ENCODE results near the gene COL27A1. TPM values are rescaled to one million over a fixed set of nuclear protein-coding genes. Genes with fewer than 3 reads are reported as not detected.
A peak's percentile ranks its signal among the peaks of the same experiment; 100 is the strongest.

COL27A1 gene
- total and polyA plus RNA-seq, 5 donors = 2.6 to 10.3 (median 8.4) TPM

DNA sequence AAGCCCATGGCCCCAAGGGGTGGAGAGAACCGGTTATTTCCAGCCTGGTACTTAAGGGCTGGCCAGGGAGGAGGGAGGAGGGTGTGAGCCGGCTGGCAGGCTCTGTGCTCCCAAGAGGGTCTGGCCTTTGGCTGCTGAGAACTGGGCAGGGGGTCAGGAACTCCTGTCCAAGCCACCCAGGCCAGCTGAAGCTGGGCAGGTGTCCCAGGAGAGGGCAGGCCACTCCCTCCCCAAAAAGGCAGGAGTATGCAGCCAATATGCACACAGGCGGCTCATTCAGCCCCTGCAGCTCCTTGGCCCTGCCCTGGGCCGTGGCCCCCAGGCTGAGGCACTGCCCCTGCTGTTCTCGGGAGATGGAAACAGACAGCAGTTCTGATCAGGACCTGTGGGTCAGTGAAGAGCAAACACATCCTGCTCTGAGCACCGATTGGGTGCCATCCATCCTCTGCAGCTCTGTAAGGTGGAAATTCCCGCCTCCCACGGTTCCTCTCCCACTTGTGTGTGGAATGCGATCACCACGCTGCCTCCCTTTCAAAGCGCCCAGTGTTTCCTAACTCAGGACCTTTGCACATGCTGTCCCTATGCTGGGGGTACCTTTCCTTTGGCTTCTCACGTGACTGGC is 39.1 kb upstream of the COL27A1 start:
- peak; percentile 60 to 66 for ATAC-seq
- H3K4me3 ChIP-seq (ENCODE audit: low read length) = no peak overlapping the region
- H3K9me3 ChIP-seq (ENCODE audit: control insufficient read depth, low read length) = no peaks in the 10 kb centered on the region
- H3K27ac ChIP-seq (ENCODE audit: low read length) = no peak overlapping the region
- DNase-seq = peak; percentile 52 to 82 (median 81)
- no peaks in the 10 kb centered on the region for H3K27me3 ChIP-seq (ENCODE audit: control insufficient read depth, insufficient read depth)
- peaks cover 10% of the 10 kb centered on the region for H3K4me1 ChIP-seq (ENCODE audit: control insufficient read depth, insufficient read depth, low read length)
- intact Hi-C loops (cut with DNase I) = no loop called here
- 63% methylated on average over 12 of the region's 12 CpGs for WGBS

- Histone ChIP-seq H3K9me3 (ENCODE audit: control insufficient read depth, low read length) (no peaks in the 10 kb centered on the region), H3K4me1 (ENCODE audit: control insufficient read depth, insufficient read depth, low read length) (peaks cover 10% of the 10 kb centered on the region), H3K27ac (ENCODE audit: low read length) (no peak overlapping the region), H3K27me3 (ENCODE audit: control insufficient read depth, insufficient read depth) (no peaks in the 10 kb centered on the region), H3K4me3 (ENCODE audit: low read length) (no peak overlapping the region)
- intact Hi-C loops (cut with DNase I) = no loop called here
- 92% methylated on average over 7 of the region's 7 CpGs for WGBS
- ATAC-seq (no peak), DNase-seq (no peak)
These were observed 37.7 kb upstream of the COL27A1 start for GRCh38 chr9:114117614-114117995.

DNA sequence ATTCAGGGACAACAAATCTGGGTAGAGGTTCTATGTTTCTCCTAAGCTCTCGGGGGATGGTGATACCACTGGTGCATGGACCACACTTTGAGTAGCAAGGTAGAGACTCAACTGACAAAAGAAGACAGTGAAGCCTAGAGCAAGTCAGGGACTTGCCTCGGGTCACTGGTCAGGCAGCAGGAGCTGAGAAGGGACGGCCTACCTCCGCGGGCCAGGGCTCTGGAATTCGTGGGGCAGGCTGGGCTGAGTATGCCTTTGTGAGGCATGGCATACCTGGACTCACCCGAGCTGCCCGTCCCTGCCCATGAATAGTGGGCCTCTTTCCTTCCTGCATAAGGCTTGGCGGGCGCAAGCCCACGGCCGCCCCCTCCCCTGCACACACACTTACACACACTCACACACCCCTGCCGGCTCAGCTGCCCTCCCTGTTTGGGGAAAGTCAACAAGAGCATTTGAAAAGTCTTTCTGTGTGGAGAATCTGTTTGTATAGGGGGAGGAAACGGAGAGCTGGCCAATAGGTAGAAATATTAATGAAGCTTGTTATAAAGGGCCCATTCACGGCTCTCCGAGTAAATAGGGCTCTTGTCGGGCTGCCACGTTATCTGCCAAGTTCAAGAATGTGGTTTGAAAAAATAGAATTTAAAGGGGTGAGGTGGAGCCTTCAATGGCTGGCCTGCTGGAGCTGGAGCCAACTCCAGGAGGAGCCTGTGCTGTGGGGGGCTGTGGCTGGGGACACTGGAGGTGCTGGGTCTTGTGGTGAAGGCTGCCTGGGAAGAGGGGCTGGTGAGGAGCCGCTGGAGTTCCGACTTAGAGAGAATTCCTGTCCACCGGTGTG is 37.1 kb upstream of the COL27A1 start:
- Histone ChIP-seq H3K27ac (ENCODE audit: low read length) (no peak overlapping the region), H3K9me3 (ENCODE audit: control insufficient read depth, low read length) (no peaks in the 10 kb centered on the region), H3K27me3 (ENCODE audit: control insufficient read depth, insufficient read depth) (no peaks in the 10 kb centered on the region), H3K4me3 (ENCODE audit: low read length) (no peak overlapping the region), H3K4me1 (ENCODE audit: control insufficient read depth, insufficient read depth, low read length) (peaks cover 8% of the 10 kb centered on the region)
- DNase-seq = no peak
- ATAC-seq = no peak
- intact Hi-C loops (cut with DNase I) = no loop called here
- 67% methylated on average over 21 of the region's 21 CpGs for WGBS

- H3K4me3 ChIP-seq (ENCODE audit: low read length) = no peak overlapping the region
- no peaks in the 10 kb centered on the region for H3K27me3 ChIP-seq (ENCODE audit: control insufficient read depth, insufficient read depth)
- ATAC-seq (no peak), DNase-seq (no peak)
- H3K4me1 ChIP-seq (ENCODE audit: control insufficient read depth, insufficient read depth, low read length) = peaks cover 5% of the 10 kb centered on the region
- H3K9me3 ChIP-seq (ENCODE audit: control insufficient read depth, low read length) = no peaks in the 10 kb centered on the region
- H3K27ac ChIP-seq (ENCODE audit: low read length) = no peak overlapping the region
- WGBS = 63% methylated on average over 9 of the region's 9 CpGs
- intact Hi-C loops (cut with DNase I) = no loop called here
These were observed 35.8 kb upstream of the COL27A1 start for GRCh38 chr9:114119242-114120191.

GRCh38 chr9:114120192-114121014 is 34.9 kb upstream of the COL27A1 start:
- intact Hi-C loops (cut with DNase I) = no loop called here
- WGBS = 64% methylated on average over 4 of the region's 4 CpGs
- H3K27ac ChIP-seq (ENCODE audit: low read length) = no peak overlapping the region
- ATAC-seq (no peak), DNase-seq (no peak)
- peaks cover 5% of the 10 kb centered on the region for H3K4me1 ChIP-seq (ENCODE audit: control insufficient read depth, insufficient read depth, low read length)
- H3K27me3 ChIP-seq (ENCODE audit: control insufficient read depth, insufficient read depth) = no peaks in the 10 kb centered on the region
- no peak overlapping the region for H3K4me3 ChIP-seq (ENCODE audit: low read length)
- H3K9me3 ChIP-seq (ENCODE audit: control insufficient read depth, low read length) = no peaks in the 10 kb centered on the region

GRCh38 chr9:114121227-114122135 is 33.9 kb upstream of the COL27A1 start:
- Histone ChIP-seq H3K27me3 (ENCODE audit: control insufficient read depth, insufficient read depth) (no peaks in the 10 kb centered on the region), H3K27ac (ENCODE audit: low read length) (no peak overlapping the region), H3K9me3 (ENCODE audit: control insufficient read depth, low read length) (no peaks in the 10 kb centered on the region), H3K4me1 (ENCODE audit: control insufficient read depth, insufficient read depth, low read length) (peaks cover 2% of the 10 kb centered on the region), H3K4me3 (ENCODE audit: low read length) (no peak overlapping the region)
- no peak for ATAC-seq
- 76% methylated on average over 16 of the region's 16 CpGs for WGBS
- intact Hi-C loops (cut with DNase I) = no loop called here
- DNase-seq = no peak

DNA sequence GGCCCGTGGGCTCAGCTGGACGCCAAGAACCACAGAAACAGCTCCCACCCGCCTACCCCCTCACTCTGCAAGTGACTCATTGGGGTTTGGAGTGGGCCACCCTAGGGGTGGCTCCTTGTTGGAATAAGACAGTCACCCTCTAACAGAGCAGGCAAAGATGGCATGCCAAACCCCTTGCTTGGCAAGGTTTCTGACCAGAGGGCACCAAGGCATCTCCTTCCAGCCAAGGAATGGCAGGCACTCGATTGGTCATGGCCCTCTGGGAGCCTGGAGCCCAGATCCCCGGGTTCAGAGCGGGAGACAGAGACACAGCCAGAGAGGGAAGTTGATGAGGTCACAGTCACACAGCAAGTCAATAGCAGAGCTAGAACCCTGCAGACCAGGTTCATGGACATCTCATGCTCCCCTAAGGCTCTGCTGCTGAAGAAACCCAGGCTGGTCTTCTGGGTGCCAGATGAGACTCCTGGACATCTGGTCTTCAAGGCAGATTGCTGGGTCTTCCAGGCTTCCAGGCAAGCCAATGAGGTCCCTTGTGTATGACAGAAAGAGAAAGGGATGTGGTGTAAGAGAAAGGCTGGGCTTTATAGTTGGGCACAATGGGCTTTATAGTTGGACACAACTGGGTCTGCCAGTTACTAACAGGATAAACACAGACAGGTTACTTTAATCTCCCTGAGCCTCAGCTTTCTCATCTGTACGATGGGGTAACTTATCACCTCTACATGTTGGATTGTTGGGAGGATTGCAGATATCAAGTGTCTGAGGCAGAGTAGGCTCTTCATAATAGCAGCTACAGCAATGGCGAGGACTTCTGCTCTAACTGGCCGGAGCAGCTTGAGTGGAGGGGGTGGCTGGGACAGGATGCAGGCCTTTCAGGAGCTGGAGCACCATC is 33.0 kb upstream of the COL27A1 start:
- intact Hi-C loops (cut with DNase I) = no loop called here
- ATAC-seq (no peak), DNase-seq (no peak)
- H3K27me3 ChIP-seq (ENCODE audit: control insufficient read depth, insufficient read depth) = no peaks in the 10 kb centered on the region
- H3K9me3 ChIP-seq (ENCODE audit: control insufficient read depth, low read length) = no peaks in the 10 kb centered on the region
- no peak overlapping the region for H3K4me3 ChIP-seq (ENCODE audit: low read length)
- H3K27ac ChIP-seq (ENCODE audit: low read length) = no peak overlapping the region
- no peaks in the 10 kb centered on the region for H3K4me1 ChIP-seq (ENCODE audit: control insufficient read depth, insufficient read depth, low read length)
- 86% methylated on average over 9 of the region's 9 CpGs for WGBS

DNA sequence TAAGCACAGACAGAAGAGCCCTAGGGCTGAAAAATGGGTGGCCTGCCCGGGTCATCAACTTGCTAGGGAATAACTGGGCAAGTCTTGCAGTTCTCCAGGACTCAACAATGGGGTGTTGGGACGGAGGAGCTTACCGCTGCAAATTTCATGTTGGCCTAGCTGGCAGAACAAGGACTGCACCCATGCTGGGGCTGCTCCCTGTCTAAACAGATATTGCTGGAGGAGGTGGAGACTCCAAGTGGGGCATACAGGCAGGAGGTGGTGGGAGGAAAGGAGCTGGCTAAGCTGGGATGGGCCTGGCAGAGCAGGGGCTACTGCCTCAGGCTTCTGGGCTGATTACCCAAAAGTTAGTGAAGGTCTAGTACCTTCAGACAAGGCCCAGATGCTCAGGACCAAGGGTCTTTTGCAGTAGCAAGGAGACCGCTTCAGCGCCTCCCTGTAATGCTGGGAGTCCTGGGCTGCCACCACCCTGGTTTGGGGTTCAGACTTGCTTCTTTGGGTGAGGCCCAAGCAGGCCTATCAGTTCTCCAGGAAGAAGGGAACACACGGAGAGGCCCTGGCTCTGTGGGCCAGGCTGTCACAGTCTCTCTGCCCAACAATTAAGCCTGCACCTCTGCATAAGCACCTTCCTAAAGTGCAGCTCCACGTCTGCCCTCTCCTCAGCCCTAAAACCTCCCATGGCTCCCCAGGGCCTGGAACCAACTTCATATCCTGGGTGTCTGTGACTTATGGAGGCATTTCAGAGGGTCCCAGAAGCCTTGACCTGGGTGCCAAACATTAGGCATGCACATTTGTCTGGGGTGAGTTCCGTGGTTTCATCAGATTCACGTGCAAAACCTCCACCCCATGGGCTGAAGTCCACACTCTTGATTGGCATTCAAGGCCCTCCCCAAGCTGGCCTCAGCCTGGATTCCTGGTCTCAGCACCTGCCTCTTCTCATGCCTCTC is 32.0 kb upstream of the COL27A1 start:
- H3K27ac ChIP-seq (ENCODE audit: low read length) = no peak overlapping the region
- no peaks in the 10 kb centered on the region for H3K4me1 ChIP-seq (ENCODE audit: control insufficient read depth, insufficient read depth, low read length)
- no peaks in the 10 kb centered on the region for H3K27me3 ChIP-seq (ENCODE audit: control insufficient read depth, insufficient read depth)
- DNase-seq (no peak), ATAC-seq (no peak)
- WGBS = 87% methylated on average over 9 of the region's 9 CpGs
- H3K9me3 ChIP-seq (ENCODE audit: control insufficient read depth, low read length) = no peaks in the 10 kb centered on the region
- no peak overlapping the region for H3K4me3 ChIP-seq (ENCODE audit: low read length)
- intact Hi-C loops (cut with DNase I) = no loop called here
